ENCODE measurements around the gene PICALM.
"Not testable (repeated sequence)": the region's sequence is repeated elsewhere in the genome, so short reads cannot be mapped to it uniquely, and the experiment has no call there.

PICALM gene

DNA sequence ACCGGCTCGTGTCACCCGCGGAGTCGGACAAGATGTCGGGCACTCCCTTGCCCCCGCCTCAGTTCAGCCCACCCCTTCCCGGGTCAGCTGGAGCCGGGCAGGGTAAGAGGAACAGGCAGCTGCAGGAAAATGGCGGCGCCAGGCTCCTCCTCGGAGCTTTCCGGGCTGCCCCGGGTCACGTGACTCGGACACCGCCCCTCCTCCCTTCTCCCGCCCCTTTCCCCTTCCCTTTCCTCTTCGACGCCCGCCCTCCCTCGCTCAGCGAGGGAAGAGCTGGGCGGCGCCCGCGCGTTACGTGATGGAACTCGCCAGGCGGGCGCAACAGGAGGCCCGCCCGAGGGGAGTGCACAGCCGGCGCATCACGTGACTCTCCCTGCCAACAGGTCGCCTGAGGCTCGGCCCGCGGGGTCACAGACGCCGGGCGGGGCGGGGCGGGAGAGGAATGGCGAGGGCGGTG is at the start of gene PICALM:
Gene PICALM (minus strand): TSS at position 134 of the 457 bp plus-strand sequence. CDS start 304 bp downstream, outside the sequence.
- ATAC-seq: peak; percentile 94
- Mint-ChIP-seq H3K27ac (peak within 1 kb of the TSS; percentile 94), H3K4me3 (peak within 1 kb of the TSS; percentile 98), H3K4me1 (peaks cover 36% of the 10 kb centered on the region), H3K9me3 (no peaks in the 10 kb centered on the region), H3K27me3 (no peaks in the 10 kb centered on the region), H3K36me3 (peaks cover 9% of the 10 kb centered on the region)

- Mint-ChIP-seq H3K27me3 (no peaks in the 10 kb centered on the region), H3K9me3 (no peaks in the 10 kb centered on the region), H3K36me3 (no peaks in the 10 kb centered on the region), H3K4me3 (no peak overlapping the region), H3K27ac (no peak overlapping the region), H3K4me1 (peaks cover 32% of the 10 kb centered on the region)
- ATAC-seq: no peak
These were observed 49.4 kb upstream of the PICALM start for GRCh38 chr11:86118253-86118652.

GRCh38 chr11:86117712-86118063 is 48.8 kb upstream of the PICALM start:
- H3K9me3 Mint-ChIP-seq: no peaks in the 10 kb centered on the region
- H3K27me3 Mint-ChIP-seq: no peaks in the 10 kb centered on the region
- peak overlapping the region; percentile 83 for H3K27ac Mint-ChIP-seq
- H3K4me1 Mint-ChIP-seq: peaks cover 29% of the 10 kb centered on the region
- ATAC-seq: no peak
- H3K36me3 Mint-ChIP-seq: no peaks in the 10 kb centered on the region
- no peak overlapping the region for H3K4me3 Mint-ChIP-seq

- ATAC-seq: no peak
These were observed 48.3 kb upstream of the PICALM start for GRCh38 chr11:86117001-86117711.

DNA sequence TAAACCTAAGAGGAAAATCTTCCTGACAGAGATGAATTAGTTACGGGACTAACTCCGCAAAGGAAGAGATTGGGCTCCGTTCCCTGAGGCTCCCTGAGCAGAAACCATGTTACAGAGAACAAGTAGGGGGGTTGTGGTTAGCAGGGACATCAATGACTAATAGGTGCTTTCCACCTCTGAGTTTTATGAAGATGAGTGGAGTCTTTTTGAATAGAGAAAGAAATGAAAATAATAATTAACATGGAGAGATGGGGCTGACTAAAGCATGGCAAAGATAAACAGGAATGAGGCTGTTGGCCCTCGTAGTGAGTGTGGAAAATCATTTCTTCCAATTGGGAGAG is 47.5 kb upstream of the PICALM start:
- no peaks in the 10 kb centered on the region for H3K36me3 Mint-ChIP-seq
- no peaks in the 10 kb centered on the region for H3K9me3 Mint-ChIP-seq
- peak; percentile 95 for ATAC-seq
- H3K4me1 Mint-ChIP-seq: peaks cover 25% of the 10 kb centered on the region
- H3K4me3 Mint-ChIP-seq: peak overlapping the region; percentile 39
- no peaks in the 10 kb centered on the region for H3K27me3 Mint-ChIP-seq
- peak overlapping the region; percentile 83 for H3K27ac Mint-ChIP-seq

More at GRCh38 chr11:86117001-86117711, 48.3 kb upstream of the PICALM start:
- Mint-ChIP-seq H3K4me3 (no peak overlapping the region), H3K27me3 (no peaks in the 10 kb centered on the region), H3K9me3 (no peaks in the 10 kb centered on the region), H3K27ac (peak overlapping the region; percentile 83), H3K4me1 (peaks cover 25% of the 10 kb centered on the region), H3K36me3 (no peaks in the 10 kb centered on the region)

- peaks cover 25% of the 10 kb centered on the region for H3K4me1 Mint-ChIP-seq
- no peaks in the 10 kb centered on the region for H3K9me3 Mint-ChIP-seq
- peak overlapping the region; percentile 39 for H3K4me3 Mint-ChIP-seq
- H3K27ac Mint-ChIP-seq: peak overlapping the region; percentile 83
- no peaks in the 10 kb centered on the region for H3K36me3 Mint-ChIP-seq
- ATAC-seq: peak; percentile 60
- no peaks in the 10 kb centered on the region for H3K27me3 Mint-ChIP-seq
These were observed 46.9 kb upstream of the PICALM start for GRCh38 chr11:86115542-86116385.

DNA sequence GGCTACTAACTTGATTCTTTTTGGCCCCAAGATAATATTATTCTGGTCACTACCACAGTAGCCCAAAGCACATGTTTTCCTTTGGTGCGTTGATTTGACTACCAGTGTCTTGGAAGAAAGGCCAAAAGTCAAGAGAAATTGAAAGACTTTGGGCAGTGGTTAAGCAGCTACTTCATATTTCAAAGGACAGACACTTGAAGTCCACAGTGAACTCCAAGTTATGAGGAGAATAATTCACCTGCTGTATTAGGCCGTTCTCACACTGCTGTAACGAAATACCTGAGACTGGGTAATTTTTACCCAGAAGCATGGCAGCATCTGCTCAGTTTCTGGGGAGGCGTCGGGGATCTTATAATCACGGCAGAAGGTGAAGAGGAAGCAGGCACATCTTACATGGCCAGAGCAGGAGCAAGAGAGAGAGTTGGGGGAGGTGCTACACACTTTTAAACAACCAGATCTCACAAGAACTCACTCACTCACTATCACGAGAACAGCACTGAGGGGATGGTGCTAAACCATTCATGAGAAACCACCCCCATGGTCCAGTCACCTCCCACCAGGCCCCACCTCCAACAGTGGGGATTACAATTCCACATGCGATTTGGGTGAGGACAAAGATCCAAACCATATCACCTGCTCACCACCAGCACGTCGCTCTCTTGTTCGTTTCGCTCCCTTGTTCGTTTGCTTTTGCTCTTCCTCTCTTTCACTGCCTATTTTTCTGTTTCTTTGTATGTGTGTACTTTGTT is 40.2 kb upstream of the PICALM start:
- Mint-ChIP-seq H3K36me3 (no peaks in the 10 kb centered on the region), H3K9me3 (peaks cover 3% of the 10 kb centered on the region), H3K27ac (no peak overlapping the region), H3K4me3 (no peak overlapping the region), H3K27me3 (no peaks in the 10 kb centered on the region), H3K4me1 (peaks cover 6% of the 10 kb centered on the region)
- no peak for ATAC-seq

DNA sequence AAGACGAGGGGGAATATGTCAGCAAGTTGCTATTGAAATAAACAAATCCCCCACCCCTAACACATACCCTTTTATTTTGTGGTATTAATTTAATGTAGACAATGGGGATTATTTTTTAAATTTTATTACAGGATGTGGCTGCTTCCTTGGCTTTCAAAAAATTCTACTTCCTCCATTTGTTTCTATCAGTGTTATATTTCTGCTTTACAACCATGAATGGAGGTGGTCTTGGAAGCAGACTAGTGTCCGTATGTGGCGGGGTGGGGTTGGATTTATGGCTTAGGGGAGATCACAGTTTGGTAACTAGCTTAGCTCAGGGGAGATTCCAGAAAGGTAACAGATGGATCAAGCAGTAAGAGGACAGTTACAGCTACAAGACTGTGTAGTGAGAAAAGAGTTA is 39.3 kb upstream of the PICALM start:
- no peaks in the 10 kb centered on the region for H3K36me3 Mint-ChIP-seq
- no peak overlapping the region for H3K27ac Mint-ChIP-seq
- H3K4me3 Mint-ChIP-seq: no peak overlapping the region
- peaks cover 3% of the 10 kb centered on the region for H3K9me3 Mint-ChIP-seq
- no peaks in the 10 kb centered on the region for H3K27me3 Mint-ChIP-seq
- ATAC-seq: no peak
- H3K4me1 Mint-ChIP-seq: peaks cover 6% of the 10 kb centered on the region

DNA sequence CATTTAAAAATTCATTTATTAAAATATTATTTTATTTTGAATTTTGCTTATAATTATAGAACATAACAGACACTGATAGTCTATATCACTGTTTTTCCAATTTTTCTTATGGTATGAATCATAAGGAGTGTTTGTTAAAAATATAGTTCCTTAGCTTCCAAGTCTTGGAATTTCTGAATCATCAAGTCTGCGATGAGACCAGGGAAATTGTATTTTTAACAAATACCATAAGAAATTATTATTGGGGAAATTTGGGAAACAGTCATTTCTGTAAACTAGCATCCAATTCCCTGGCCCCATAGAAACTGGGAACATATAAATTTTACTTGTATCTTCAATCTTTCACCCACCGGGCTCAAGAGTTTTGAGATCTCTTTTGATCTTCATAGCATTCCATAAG is 38.0 kb upstream of the PICALM start:
- ATAC-seq: no peak
- Mint-ChIP-seq H3K4me3 (no peak overlapping the region), H3K4me1 (peaks cover 6% of the 10 kb centered on the region), H3K27me3 (no peaks in the 10 kb centered on the region), H3K9me3 (peaks cover 3% of the 10 kb centered on the region), H3K36me3 (no peaks in the 10 kb centered on the region), H3K27ac (no peak overlapping the region)

DNA sequence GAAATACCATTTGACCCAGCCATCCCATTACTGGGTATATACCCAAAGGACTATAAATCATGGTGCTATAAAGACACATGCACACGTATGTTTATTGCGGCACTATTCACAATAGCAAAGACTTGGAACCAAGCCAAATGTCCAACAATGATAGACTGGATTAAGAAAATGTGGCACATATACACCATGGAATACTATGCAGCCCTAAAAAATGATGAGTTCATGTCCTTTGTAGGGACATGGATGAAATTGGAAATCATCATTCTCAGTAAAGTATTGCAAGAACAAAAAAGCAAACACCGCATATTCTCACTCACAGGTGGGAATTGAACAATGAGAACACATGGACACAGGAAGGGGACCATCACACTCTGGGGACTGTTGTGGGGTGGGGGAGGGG is 37.1 kb upstream of the PICALM start:
- H3K27me3 Mint-ChIP-seq, H3K4me1 Mint-ChIP-seq, H3K9me3 Mint-ChIP-seq, H3K36me3 Mint-ChIP-seq, H3K27ac Mint-ChIP-seq, H3K4me3 Mint-ChIP-seq, ATAC-seq: not testable (repeated sequence)

GRCh38 chr11:86105601-86106000 is 36.7 kb upstream of the PICALM start:
- H3K36me3 Mint-ChIP-seq, H3K4me1 Mint-ChIP-seq, H3K27ac Mint-ChIP-seq, H3K4me3 Mint-ChIP-seq, H3K9me3 Mint-ChIP-seq, H3K27me3 Mint-ChIP-seq, ATAC-seq: not testable (repeated sequence)

- H3K36me3 Mint-ChIP-seq: no peaks in the 10 kb centered on the region
- H3K27ac Mint-ChIP-seq: no peak overlapping the region
- no peak overlapping the region for H3K4me3 Mint-ChIP-seq
- peaks cover 12% of the 10 kb centered on the region for H3K4me1 Mint-ChIP-seq
- H3K9me3 Mint-ChIP-seq: no peaks in the 10 kb centered on the region
- H3K27me3 Mint-ChIP-seq: no peaks in the 10 kb centered on the region
- ATAC-seq: no peak
These were observed 34.9 kb upstream of the PICALM start for GRCh38 chr11:86103808-86104207.

DNA sequence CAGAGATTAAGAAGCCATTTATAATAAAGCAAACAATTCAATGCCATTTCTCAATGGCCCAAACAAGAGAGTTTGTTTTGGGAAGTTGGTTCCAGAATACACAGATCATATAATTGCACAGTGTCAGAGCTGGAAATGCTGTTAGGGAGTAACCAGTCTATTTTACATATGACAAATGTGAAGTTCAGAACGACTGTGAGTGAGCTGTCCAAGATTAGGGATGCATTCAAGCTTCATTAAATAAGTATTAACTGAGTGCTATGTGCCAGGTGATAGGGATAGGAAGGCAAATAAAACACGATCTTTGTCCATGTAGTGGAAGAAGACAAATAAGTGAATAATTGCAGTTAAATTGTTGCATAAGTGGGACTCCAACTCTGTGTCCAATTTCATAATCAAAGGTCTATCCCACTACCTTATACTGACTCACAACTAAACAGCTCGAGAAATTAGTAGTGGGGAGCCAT is 33.1 kb upstream of the PICALM start:
- no peak for ATAC-seq
- Mint-ChIP-seq H3K27me3 (no peaks in the 10 kb centered on the region), H3K4me1 (peaks cover 6% of the 10 kb centered on the region), H3K27ac (no peak overlapping the region), H3K9me3 (no peaks in the 10 kb centered on the region), H3K4me3 (no peak overlapping the region), H3K36me3 (no peaks in the 10 kb centered on the region)

- H3K27ac Mint-ChIP-seq: no peak overlapping the region
These were observed 32.6 kb upstream of the PICALM start for GRCh38 chr11:86101493-86101892.

GRCh38 chr11:86099874-86100273 is 31.0 kb upstream of the PICALM start:
- Mint-ChIP-seq H3K4me3 (no peak overlapping the region), H3K4me1 (peaks cover 6% of the 10 kb centered on the region), H3K36me3 (no peaks in the 10 kb centered on the region), H3K27me3 (no peaks in the 10 kb centered on the region), H3K9me3 (no peaks in the 10 kb centered on the region), H3K27ac (no peak overlapping the region)
- peak; percentile 48 for ATAC-seq

More at GRCh38 chr11:86101493-86101892, 32.6 kb upstream of the PICALM start:
- Mint-ChIP-seq H3K4me3 (no peak overlapping the region), H3K27me3 (no peaks in the 10 kb centered on the region), H3K36me3 (no peaks in the 10 kb centered on the region), H3K4me1 (peaks cover 6% of the 10 kb centered on the region), H3K9me3 (no peaks in the 10 kb centered on the region)
- no peak for ATAC-seq
